SK-N-SH (cell line): ENCODE measurements around the gene CDC6. TPM values are rescaled to one million over a fixed set of nuclear protein-coding genes. Genes with fewer than 3 reads are reported as not detected.

ENCODE experiments used
- CTCF ChIA-PET: fragments of 300-600, 350-600 bp; formaldehyde crosslinking; extraction: SDS; loops from one replicate; lab custom pipeline; 2021; lab: Yijun Ruan, JAX
- POLR2A ChIA-PET: fragments of 350-600 bp; sonication (Branson Sonifier 250); formaldehyde crosslinking; extraction: SDS; loops from one replicate; lab custom pipeline; 2020; ENCODE audit warnings: antibody characterized with exemption, inconsistent platforms; lab: Yijun Ruan, JAX
- DNase-seq: peaks from one replicate; pipeline ENCODE4 v3.0.0; 2012
- H2AFZ ChIP-seq: fragments of 200-600 bp; sonication (generic); 2 replicates; pipeline ENCODE4 v1.8.1; 2016; ENCODE audit warnings: antibody characterized with exemption, mild to moderate bottlenecking, low read depth
- H3F3A ChIP-seq: fragments of 200-600 bp; sonication (generic); replicated peaks from 2 replicates; pipeline ENCODE3; 2016; ENCODE audit warnings: antibody characterized with exemption, mild to moderate bottlenecking; ENCODE audit not compliant: insufficient read depth
- H3K27ac ChIP-seq, 2 experiments: fragments of 200-500 bp in 1 of 2; fragments of 200-600 bp in 1 of 2; sonication (Bioruptor generic) in 1 of 2; sonication (generic), shearing (Covaris generic) in 1 of 2; 2 replicates each; pipeline versions ENCODE4 v1.5.1 to v1.6.1; 2014 to 2016; ENCODE audit warnings: low read depth in 2 of 2, inconsistent platforms in 1 of 2, low read length in 1 of 2, mild to moderate bottlenecking in 1 of 2, mixed read lengths in 1 of 2
- H3K27me3 ChIP-seq: fragments of 200-600 bp; sonication (generic), shearing (Covaris generic); 2 replicates; pipeline ENCODE4 v1.6.1; 2016; ENCODE audit warnings: mixed run types; ENCODE audit not compliant: insufficient read depth
- H3K36me3 ChIP-seq, 2 experiments: fragments of 200-500 bp in 1 of 2; fragments of 200-600 bp in 1 of 2; sonication (Bioruptor generic) in 1 of 2; sonication (generic) in 1 of 2; replicated peaks in 1 of 2; 2 replicates each; pipeline versions ENCODE3 to v1.5.1; 2014 to 2016; ENCODE audit warnings: low read length in 1 of 2, mild to moderate bottlenecking in 1 of 2; ENCODE audit not compliant: insufficient read depth in 2 of 2, control insufficient read depth in 1 of 2
- H3K4me1 ChIP-seq, 2 experiments: fragments of 200-500 bp in 1 of 2; fragments of 200-600 bp in 1 of 2; sonication (Bioruptor generic) in 1 of 2; sonication (generic), shearing (Covaris generic) in 1 of 2; 2 replicates each; pipeline versions ENCODE4 v1.5.1 to v1.6.1; 2014 to 2016; ENCODE audit warnings: low read depth in 1 of 2, low read length in 1 of 2, mixed run types in 1 of 2; ENCODE audit not compliant: insufficient read depth in 2 of 2, control insufficient read depth in 1 of 2
- H3K4me2 ChIP-seq: fragments of 200-600 bp; sonication (generic), shearing (Covaris generic); 2 replicates; pipeline ENCODE4 v1.6.1; 2017; ENCODE audit warnings: mixed run types
- H3K4me3 ChIP-seq, 2 experiments: fragments of 200-500 bp in 1 of 2; fragments of 200-600 bp in 1 of 2; sonication (Bioruptor generic) in 1 of 2; sonication (generic), shearing (Covaris generic) in 1 of 2; 2 replicates each; pipeline versions ENCODE4 v1.5.1 to v1.8.1; 2014 to 2016; ENCODE audit warnings: low read depth in 2 of 2, inconsistent platforms in 1 of 2, low read length in 1 of 2, mild to moderate bottlenecking in 1 of 2, mixed read lengths in 1 of 2, moderate library complexity in 1 of 2
- H3K79me2 ChIP-seq: fragments of 200-600 bp; sonication (generic); 2 replicates; pipeline ENCODE4 v1.8.1; 2017; ENCODE audit warnings: mild to moderate bottlenecking; ENCODE audit not compliant: insufficient read depth
- H3K9ac ChIP-seq: fragments of 200-600 bp; sonication (generic); 2 replicates; pipeline ENCODE4 v1.6.1; 2017; ENCODE audit warnings: mixed run types
- H3K9me2 ChIP-seq: fragments of 200-600 bp; sonication (generic); 2 replicates; pipeline ENCODE4 v1.6.1; 2017; ENCODE audit warnings: mixed run types
- H3K9me3 ChIP-seq: fragments of 200-600 bp; sonication (generic); 2 replicates; pipeline ENCODE4 v1.6.1; 2017; ENCODE audit warnings: mixed run types, mild to moderate bottlenecking, moderate library complexity
- H4K20me1 ChIP-seq: fragments of 200-600 bp; sonication (generic); 2 replicates; pipeline ENCODE4 v1.6.1; 2017; ENCODE audit warnings: mild to moderate bottlenecking, mixed run types; ENCODE audit not compliant: insufficient read depth
- EP300 ChIP-seq, 2 experiments: IDR thresholded peaks; 2 replicates each; pipeline versions ENCODE4 v1.4.0 to v1.6.1; 2012; ENCODE audit warnings: borderline replicate concordance in 1 of 2, low read depth in 1 of 2, low read length in 1 of 2
- FOSL2 ChIP-seq: IDR thresholded peaks from 2 replicates; pipeline ENCODE4 v1.4.0; 2012; ENCODE audit warnings: low read depth, mild to moderate bottlenecking, moderate library complexity, borderline replicate concordance
- FOXJ3 ChIP-seq: sonication (generic); formaldehyde crosslinking; IDR thresholded peaks from 2 replicates; pipeline ENCODE4 v1.5.1; 2020; ENCODE audit warnings: mild to moderate bottlenecking, missing genetic modification reagents
- JUND ChIP-seq: IDR thresholded peaks from 2 replicates; pipeline ENCODE4 v1.4.0; 2012
- MEF2A ChIP-seq: IDR thresholded peaks from 2 replicates; pipeline ENCODE4 v1.4.0; 2012; ENCODE audit warnings: low read depth, borderline replicate concordance
- NRF1 ChIP-seq: IDR thresholded peaks from 2 replicates; pipeline ENCODE4 v1.6.1; 2012; ENCODE audit warnings: low read depth, mild to moderate bottlenecking, low read length
- POLR2AphosphoS5 ChIP-seq: IDR thresholded peaks from 2 replicates; pipeline ENCODE4 v1.6.1; 2012; ENCODE audit warnings: low read depth, low read length
- RFX5 ChIP-seq: IDR thresholded peaks from 2 replicates; pipeline ENCODE4 v1.6.1; 2012; ENCODE audit warnings: mild to moderate bottlenecking, improper control_type of control experiment, low read length
- RXRA ChIP-seq: IDR thresholded peaks from 2 replicates; pipeline ENCODE4 v1.4.0; 2012; ENCODE audit warnings: low read depth, mild to moderate bottlenecking, borderline replicate concordance
- SMC3 ChIP-seq: IDR thresholded peaks from 2 replicates; pipeline ENCODE4 v1.6.1; 2012; ENCODE audit warnings: low read depth, low read length, improper control_type of control experiment
- TAF1 ChIP-seq: IDR thresholded peaks from 2 replicates; pipeline ENCODE4 v1.6.1; 2012; ENCODE audit warnings: low read depth, mild to moderate bottlenecking, low read length, moderate library complexity, borderline replicate concordance
- TCF12 ChIP-seq: IDR thresholded peaks from 2 replicates; pipeline ENCODE4 v1.4.0; 2012
- TEAD4 ChIP-seq: IDR thresholded peaks from 2 replicates; pipeline ENCODE4 v1.4.0; 2012; ENCODE audit warnings: mild to moderate bottlenecking, borderline replicate concordance; ENCODE audit not compliant: insufficient read depth
- WGBS: methylation state at CpG from one replicate; pipeline ENCODE4 v1.1.6; 2017; ENCODE audit warnings: low lambda C conversion rate; 5-methylcytosine and 5-hydroxymethylcytosine counted together
- polyA plus RNA-seq, 3 experiments: library from polyadenylated mRNA; depleted of rRNA; stranded (reverse); fragments of >200 nt; gene quantifications; 2 replicates each; pipeline ENCODE4 v1.2.3, GENCODE V29; 2012
- TF ChIP-seq, protein P1 (sequence below): fragments of 150-350 bp; IDR thresholded peaks from 2 replicates; pipeline ENCODE4 v1.6.1; 2017; ENCODE audit warnings: antibody characterized with exemption, low read length, low read depth, borderline replicate concordance
- TF ChIP-seq, protein P2 (sequence below): IDR thresholded peaks from 2 replicates; pipeline ENCODE4 v1.4.0; 2012; ENCODE audit warnings: low read depth
- TF ChIP-seq, protein P3 (sequence below): fragments of 200-600 bp; sonication (generic); IDR thresholded peaks from 2 replicates; pipeline ENCODE4 v1.6.1; 2017; ENCODE audit warnings: antibody characterized with exemption, mild to moderate bottlenecking, moderate library complexity
- TF ChIP-seq, protein P4 (sequence below): fragments of 150-350 bp; IDR thresholded peaks from 2 replicates; pipeline ENCODE4 v1.6.1; 2016; ENCODE audit warnings: mild to moderate bottlenecking, low read depth, low read length
- TF ChIP-seq, protein P5 (sequence below): IDR thresholded peaks from 2 replicates; pipeline ENCODE4; 2012
- TF ChIP-seq, protein P6 (sequence below): IDR thresholded peaks from 2 replicates; pipeline ENCODE4 v1.6.1; 2012; ENCODE audit warnings: mild to moderate bottlenecking, low read depth, low read length, moderate library complexity

The CDC6 gene
- polyA plus RNA-seq, 1 of the 3 experiments (the other 2 are of a cell fraction) = 12.7 TPM

DNA sequence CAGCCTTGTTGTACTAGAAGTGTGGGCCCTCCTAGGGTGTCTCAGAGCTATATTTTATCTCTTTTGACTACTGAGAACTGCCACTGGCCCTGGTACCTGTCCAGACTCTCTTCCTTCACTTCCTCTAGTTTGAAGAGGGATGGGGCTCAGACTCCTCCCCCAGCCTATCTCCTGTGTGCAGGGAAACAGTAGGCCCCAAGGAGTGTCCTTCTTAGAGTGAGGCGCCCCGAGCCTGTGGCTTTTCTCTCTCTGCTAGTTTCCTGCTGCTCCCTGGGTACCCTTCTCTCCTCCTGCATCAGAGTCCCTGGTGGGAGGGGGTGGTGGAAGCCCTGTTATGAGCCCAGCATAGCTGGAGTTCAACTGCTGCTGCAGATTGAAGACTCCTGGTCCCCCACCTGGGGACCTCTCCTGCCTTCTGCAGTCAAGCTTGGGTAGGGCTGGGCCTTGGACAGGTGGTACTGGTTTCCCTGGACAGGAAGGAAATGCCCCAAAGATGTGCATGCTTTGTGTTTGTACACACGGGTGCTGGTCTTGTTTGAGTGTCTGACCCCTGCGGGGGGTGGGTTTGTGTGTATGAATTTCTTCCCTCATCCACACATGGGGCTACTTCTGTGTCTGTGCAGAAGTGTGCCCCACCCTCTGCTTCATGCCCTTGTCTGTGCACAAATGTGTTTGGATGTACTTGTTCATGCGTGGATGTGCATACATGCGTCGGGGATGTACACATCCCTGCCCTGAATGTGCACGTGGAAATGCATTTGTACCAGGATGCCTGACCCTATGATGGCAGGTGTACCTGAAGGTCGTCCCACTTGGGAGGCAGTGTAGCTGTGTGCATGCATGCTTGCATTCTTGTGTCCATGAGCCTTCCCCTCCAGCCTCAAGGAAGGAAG, 28.2 kb downstream of the CDC6 start:
- Histone ChIP-seq H3K9ac (peak overlapping the region; percentile 12; the same call in 1 of the 2 replicates), H3K4me2 (peak overlapping the region; percentile 95), H3K27ac (peak overlapping the region; percentile 94 to 95), H3F3A (peaks cover 44% of the 10 kb centered on the region), H3K9me3 (no peaks in the 10 kb centered on the region), H2AFZ (no peak overlapping the region), H3K36me3 (no peaks in the 10 kb centered on the region), H3K9me2 (no peaks in the 10 kb centered on the region), H3K4me1 (peaks cover 61 to 91% of the 10 kb centered on the region in 2 experiments), H3K4me3 (peak overlapping the region; percentile 19 to 89; a peak in 2 of 4 replicates), H3K27me3 (no peaks in the 10 kb centered on the region), H4K20me1 (peaks cover 10% of the 10 kb centered on the region), H3K79me2 (peaks cover 48% of the 10 kb centered on the region)
- ChIA-PET POLR2A (interaction anchor here (1.0 to 2.9 kb wide), 3 partner anchors 9 to 36 kb away, joined by 3 to 7 read pairs (median 6); no protein-coding TSS in a partner anchor), CTCF (interaction anchor here (0.7 to 57.6 kb wide), 4 partner anchors 11 to 244 kb away, joined by 4 to 1706 read pairs (median 858); partner anchors contain the start of genes CDC6, GJD3 and RARA)
- peak; percentile 8 for DNase-seq
- WGBS = 57% methylated on average over 9 of the region's 9 CpGs
- TF ChIP-seq, protein P1, sequence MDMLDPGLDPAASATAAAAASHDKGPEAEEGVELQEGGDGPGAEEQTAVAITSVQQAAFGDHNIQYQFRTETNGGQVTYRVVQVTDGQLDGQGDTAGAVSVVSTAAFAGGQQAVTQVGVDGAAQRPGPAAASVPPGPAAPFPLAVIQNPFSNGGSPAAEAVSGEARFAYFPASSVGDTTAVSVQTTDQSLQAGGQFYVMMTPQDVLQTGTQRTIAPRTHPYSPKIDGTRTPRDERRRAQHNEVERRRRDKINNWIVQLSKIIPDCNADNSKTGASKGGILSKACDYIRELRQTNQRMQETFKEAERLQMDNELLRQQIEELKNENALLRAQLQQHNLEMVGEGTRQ = no peak
- no peak for TF ChIP-seq SMC3
- no peak for TF ChIP-seq MEF2A
- TF ChIP-seq, protein P2, sequence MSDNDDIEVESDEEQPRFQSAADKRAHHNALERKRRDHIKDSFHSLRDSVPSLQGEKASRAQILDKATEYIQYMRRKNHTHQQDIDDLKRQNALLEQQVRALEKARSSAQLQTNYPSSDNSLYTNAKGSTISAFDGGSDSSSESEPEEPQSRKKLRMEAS = no peak
- TF ChIP-seq JUND = no peak
- TF ChIP-seq, protein P3, sequence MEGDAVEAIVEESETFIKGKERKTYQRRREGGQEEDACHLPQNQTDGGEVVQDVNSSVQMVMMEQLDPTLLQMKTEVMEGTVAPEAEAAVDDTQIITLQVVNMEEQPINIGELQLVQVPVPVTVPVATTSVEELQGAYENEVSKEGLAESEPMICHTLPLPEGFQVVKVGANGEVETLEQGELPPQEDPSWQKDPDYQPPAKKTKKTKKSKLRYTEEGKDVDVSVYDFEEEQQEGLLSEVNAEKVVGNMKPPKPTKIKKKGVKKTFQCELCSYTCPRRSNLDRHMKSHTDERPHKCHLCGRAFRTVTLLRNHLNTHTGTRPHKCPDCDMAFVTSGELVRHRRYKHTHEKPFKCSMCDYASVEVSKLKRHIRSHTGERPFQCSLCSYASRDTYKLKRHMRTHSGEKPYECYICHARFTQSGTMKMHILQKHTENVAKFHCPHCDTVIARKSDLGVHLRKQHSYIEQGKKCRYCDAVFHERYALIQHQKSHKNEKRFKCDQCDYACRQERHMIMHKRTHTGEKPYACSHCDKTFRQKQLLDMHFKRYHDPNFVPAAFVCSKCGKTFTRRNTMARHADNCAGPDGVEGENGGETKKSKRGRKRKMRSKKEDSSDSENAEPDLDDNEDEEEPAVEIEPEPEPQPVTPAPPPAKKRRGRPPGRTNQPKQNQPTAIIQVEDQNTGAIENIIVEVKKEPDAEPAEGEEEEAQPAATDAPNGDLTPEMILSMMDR = no peak
- no peak for TF ChIP-seq TAF1
- TF ChIP-seq, protein P4, sequence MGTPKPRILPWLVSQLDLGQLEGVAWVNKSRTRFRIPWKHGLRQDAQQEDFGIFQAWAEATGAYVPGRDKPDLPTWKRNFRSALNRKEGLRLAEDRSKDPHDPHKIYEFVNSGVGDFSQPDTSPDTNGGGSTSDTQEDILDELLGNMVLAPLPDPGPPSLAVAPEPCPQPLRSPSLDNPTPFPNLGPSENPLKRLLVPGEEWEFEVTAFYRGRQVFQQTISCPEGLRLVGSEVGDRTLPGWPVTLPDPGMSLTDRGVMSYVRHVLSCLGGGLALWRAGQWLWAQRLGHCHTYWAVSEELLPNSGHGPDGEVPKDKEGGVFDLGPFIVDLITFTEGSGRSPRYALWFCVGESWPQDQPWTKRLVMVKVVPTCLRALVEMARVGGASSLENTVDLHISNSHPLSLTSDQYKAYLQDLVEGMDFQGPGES = no peak
- TF ChIP-seq, protein P5, sequence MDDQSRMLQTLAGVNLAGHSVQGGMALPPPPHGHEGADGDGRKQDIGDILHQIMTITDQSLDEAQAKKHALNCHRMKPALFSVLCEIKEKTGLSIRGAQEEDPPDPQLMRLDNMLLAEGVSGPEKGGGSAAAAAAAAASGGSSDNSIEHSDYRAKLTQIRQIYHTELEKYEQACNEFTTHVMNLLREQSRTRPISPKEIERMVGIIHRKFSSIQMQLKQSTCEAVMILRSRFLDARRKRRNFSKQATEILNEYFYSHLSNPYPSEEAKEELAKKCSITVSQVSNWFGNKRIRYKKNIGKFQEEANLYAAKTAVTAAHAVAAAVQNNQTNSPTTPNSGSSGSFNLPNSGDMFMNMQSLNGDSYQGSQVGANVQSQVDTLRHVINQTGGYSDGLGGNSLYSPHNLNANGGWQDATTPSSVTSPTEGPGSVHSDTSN = no peak
- no peak for TF ChIP-seq POLR2AphosphoS5
- TF ChIP-seq EP300 (IDR thresholded peaks at IDR 0.05; ENCODE audit: borderline replicate concordance in 1 of 2, low read depth in 1 of 2, low read length in 1 of 2) = no peak
- TF ChIP-seq NRF1 = no peak
- no peak for TF ChIP-seq TCF12
- TF ChIP-seq FOSL2 = no peak
- TF ChIP-seq RXRA = no peak
- no peak for TF ChIP-seq FOXJ3
- TF ChIP-seq, protein P6, sequence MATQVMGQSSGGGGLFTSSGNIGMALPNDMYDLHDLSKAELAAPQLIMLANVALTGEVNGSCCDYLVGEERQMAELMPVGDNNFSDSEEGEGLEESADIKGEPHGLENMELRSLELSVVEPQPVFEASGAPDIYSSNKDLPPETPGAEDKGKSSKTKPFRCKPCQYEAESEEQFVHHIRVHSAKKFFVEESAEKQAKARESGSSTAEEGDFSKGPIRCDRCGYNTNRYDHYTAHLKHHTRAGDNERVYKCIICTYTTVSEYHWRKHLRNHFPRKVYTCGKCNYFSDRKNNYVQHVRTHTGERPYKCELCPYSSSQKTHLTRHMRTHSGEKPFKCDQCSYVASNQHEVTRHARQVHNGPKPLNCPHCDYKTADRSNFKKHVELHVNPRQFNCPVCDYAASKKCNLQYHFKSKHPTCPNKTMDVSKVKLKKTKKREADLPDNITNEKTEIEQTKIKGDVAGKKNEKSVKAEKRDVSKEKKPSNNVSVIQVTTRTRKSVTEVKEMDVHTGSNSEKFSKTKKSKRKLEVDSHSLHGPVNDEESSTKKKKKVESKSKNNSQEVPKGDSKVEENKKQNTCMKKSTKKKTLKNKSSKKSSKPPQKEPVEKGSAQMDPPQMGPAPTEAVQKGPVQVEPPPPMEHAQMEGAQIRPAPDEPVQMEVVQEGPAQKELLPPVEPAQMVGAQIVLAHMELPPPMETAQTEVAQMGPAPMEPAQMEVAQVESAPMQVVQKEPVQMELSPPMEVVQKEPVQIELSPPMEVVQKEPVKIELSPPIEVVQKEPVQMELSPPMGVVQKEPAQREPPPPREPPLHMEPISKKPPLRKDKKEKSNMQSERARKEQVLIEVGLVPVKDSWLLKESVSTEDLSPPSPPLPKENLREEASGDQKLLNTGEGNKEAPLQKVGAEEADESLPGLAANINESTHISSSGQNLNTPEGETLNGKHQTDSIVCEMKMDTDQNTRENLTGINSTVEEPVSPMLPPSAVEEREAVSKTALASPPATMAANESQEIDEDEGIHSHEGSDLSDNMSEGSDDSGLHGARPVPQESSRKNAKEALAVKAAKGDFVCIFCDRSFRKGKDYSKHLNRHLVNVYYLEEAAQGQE = no peak
- no peak for TF ChIP-seq RFX5
- TF ChIP-seq TEAD4 = no peak
